Adrenal gland (tissue), 12 donors: Measurements from ENCODE around the gene RALGDS. TPM values are rescaled to one million over a fixed set of nuclear protein-coding genes. Genes with fewer than 3 reads are reported as not detected.

ENCODE experiments used
- DNase-seq, 7 donors: peaks; one replicate each; pipeline ENCODE4 v3.0.0-alpha.2; 2019 to 2020
- H3K27ac ChIP-seq, 5 donors: fragments of 200-600 bp; sonication (generic) in 4 of 5; 1 replicate in 3 of 5; 2 replicates in 2 of 5; pipeline versions ENCODE4 v1.5.1 to v1.8.0; 2016 to 2020; ENCODE audit warnings: mild to moderate bottlenecking in 1 of 5
- H3K27me3 ChIP-seq: fragments of 200-600 bp; 2 replicates; pipeline ENCODE4 v1.8.0; 2021
- H3K36me3 ChIP-seq, 2 donors: fragments of 200-600 bp; replicated peaks in 1 of 2; 1 replicate in 1 of 2; 2 replicates in 1 of 2; pipeline versions ENCODE4 v1.5.1 to v1.8.0; 2018 to 2022
- H3K4me1 ChIP-seq, 2 donors: fragments of 200-600 bp; replicated peaks in 1 of 2; 1 replicate in 1 of 2; 2 replicates in 1 of 2; pipeline versions ENCODE4 v1.5.1 to v1.8.0; 2018 to 2021
- H3K4me3 ChIP-seq, 4 donors: fragments of 200-600 bp; sonication (generic) in 3 of 4; one replicate each; pipeline ENCODE4 v1.5.1; 2016 to 2018
- H3K9me3 ChIP-seq, 3 donors: fragments of 200-600 bp; sonication (generic) in 1 of 3; replicated peaks in 1 of 3; 1 replicate in 2 of 3; 2 replicates in 1 of 3; pipeline versions ENCODE4 v1.5.1 to v1.8.0; 2016 to 2021
- POLR2A ChIP-seq, 2 donors: fragments of 450-650 bp; IDR thresholded peaks; one replicate each; pipeline ENCODE4 v1.6.1; 2017; ENCODE audit warnings: antibody characterized with exemption in 2 of 2, mild to moderate bottlenecking in 2 of 2, moderate library complexity in 1 of 2
- WGBS, 4 donors: extraction: QIAGEN DNeasy Blood & Tissue Kit in 2 of 4; methylation state at CpG; one replicate each; pipeline versions ENCODE4 v1.1.5 to v1.1.7; 2013 to 2017; 5-methylcytosine and 5-hydroxymethylcytosine counted together
- intact Hi-C, 2 donors: fragments of 100-400 bp; cut with DNase I; formaldehyde crosslinking; loops; one replicate each; pipeline versions ENCODE4 v1.14.1 to v1.15.0; 2022 to 2023
- polyA plus RNA-seq, 3 donors: library from polyadenylated mRNA; stranded (reverse); fragments of 200-250 nt in 2 of 3; fragments of 350-450 nt in 1 of 3; fragmentation: Illumina TruSeq in 1 of 3; extraction: RNeasy Lipid Tissue Mini Kit (QIAGEN cat#74804) in 1 of 3; gene quantifications; one replicate each; pipeline ENCODE4 v1.2.3, GENCODE V29; 2013 to 2014
- total RNA-seq, 9 donors: library from RNA; depleted of rRNA in 4 of 9; stranded (reverse); fragments of >200 nt in 4 of 9; fragments of 120-200 nt in 1 of 9; fragmentation: NEBNext Ultra II Directional in 1 of 9; extraction: Animal tissue kit (Norgen Biotek cat#: 25700) in 1 of 9; gene quantifications; one replicate each; pipeline versions ENCODE4 v1.1.0 to v1.2.4, GENCODE V29; 2013 to 2023
- TF ChIP-seq, protein P1 (sequence below), 6 experiments: fragments of 450-650 bp in 4 of 6; fragments of 200-600 bp in 2 of 6; sonication (generic) in 1 of 6; IDR thresholded peaks; 1 replicate in 5 of 6; 2 replicates in 1 of 6; pipeline versions ENCODE4 v1.5.1 to v1.8.0; 2016 to 2021; ENCODE audit warnings: antibody characterized with exemption in 6 of 6, mild to moderate bottlenecking in 2 of 6, moderate library complexity in 1 of 6
- donor health status: healthy with polysubstance abuse.
- donor health status: Bipolar disorder and iron deficiency.
- donor health status: DM: yes; HTN: yes; CAD: no.
- donor health status: DM: no; HTN: no; CAD: no.
- donor health status: DM: no; HTN: no; CAD: no.
- donor health status: DM: yes; HTN: yes; CAD: no.

Gene RALGDS
- total and polyA plus RNA-seq, 12 donors, result 21.3 to 170 (median 67.5) TPM

DNA sequence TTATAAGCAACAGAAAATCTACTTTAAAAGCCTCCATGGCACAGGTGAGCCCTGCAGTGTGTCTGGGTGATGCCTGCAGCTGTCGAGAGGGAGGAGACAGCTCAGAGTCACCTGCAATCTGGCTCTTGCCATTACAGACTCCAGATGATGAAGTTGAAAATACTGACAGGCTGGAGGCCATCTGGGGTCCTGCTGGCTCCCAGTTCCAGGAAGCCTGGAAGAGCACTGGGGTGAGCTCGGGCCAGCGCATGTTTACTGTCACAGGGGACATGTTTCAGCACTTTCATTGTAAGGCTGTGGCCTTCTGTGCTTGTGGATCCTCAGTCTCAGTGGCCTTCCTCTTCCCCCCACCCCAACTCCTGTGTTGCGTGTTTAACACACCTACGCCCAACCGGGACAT, 30.9 kb downstream of the RALGDS start:
- Histone ChIP-seq H3K27me3 (no peaks in the 10 kb centered on the region), H3K36me3 (no peaks in the 10 kb centered on the region), H3K27ac (no peak overlapping the region), H3K9me3 (no peaks in the 10 kb centered on the region), H3K4me3 (no peak overlapping the region), H3K4me1 (no peaks in the 10 kb centered on the region)
- WGBS, 4 donors, result 62 to 94% (median 82%) methylated on average over 5 to 6 of the region's 6 CpGs
- TF ChIP-seq, protein P1, sequence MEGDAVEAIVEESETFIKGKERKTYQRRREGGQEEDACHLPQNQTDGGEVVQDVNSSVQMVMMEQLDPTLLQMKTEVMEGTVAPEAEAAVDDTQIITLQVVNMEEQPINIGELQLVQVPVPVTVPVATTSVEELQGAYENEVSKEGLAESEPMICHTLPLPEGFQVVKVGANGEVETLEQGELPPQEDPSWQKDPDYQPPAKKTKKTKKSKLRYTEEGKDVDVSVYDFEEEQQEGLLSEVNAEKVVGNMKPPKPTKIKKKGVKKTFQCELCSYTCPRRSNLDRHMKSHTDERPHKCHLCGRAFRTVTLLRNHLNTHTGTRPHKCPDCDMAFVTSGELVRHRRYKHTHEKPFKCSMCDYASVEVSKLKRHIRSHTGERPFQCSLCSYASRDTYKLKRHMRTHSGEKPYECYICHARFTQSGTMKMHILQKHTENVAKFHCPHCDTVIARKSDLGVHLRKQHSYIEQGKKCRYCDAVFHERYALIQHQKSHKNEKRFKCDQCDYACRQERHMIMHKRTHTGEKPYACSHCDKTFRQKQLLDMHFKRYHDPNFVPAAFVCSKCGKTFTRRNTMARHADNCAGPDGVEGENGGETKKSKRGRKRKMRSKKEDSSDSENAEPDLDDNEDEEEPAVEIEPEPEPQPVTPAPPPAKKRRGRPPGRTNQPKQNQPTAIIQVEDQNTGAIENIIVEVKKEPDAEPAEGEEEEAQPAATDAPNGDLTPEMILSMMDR (IDR thresholded peaks at IDR 0.05), result no peak
- no peak for TF ChIP-seq POLR2A (IDR thresholded peaks at IDR 0.05)
- DNase-seq, result no peak
- intact Hi-C loops, result loop anchor here in 1 of 2 donors (10.0 kb wide), 1 partner anchor 45 kb away; no protein-coding TSS in a partner anchor

DNA sequence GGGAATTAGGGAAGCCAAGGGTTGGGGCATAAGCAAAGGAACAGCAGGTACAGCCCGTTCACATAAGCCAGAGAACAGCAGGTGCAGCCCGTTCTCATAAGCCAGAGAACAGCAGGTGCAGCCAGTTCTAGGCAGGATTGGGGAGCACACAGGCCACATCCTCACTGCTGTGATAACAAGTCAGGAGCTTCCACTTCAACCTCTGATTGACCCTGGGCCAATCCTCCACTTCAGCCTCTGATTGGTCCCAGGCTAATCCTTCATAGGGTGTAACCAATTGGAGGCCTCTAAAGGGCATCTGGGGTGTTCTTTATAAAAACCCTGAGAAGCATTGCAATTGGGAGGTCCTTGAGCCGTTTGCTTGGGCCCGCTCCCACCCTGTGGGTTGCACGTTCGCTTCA, 31.8 kb downstream of the RALGDS start:
- Histone ChIP-seq H3K4me3 (no peak overlapping the region), H3K27me3 (no peaks in the 10 kb centered on the region), H3K9me3 (no peaks in the 10 kb centered on the region), H3K36me3 (no peaks in the 10 kb centered on the region), H3K4me1 (no peaks in the 10 kb centered on the region), H3K27ac (no peak overlapping the region)
- intact Hi-C loops, result no loop called here
- no peak for TF ChIP-seq POLR2A (IDR thresholded peaks at IDR 0.05)
- TF ChIP-seq, protein P1 (IDR thresholded peaks at IDR 0.05), result no peak
- 82 to 91% (median 90%) methylated on average over 6 of the region's 6 CpGs for WGBS, 4 donors
- DNase-seq, result no peak

DNA sequence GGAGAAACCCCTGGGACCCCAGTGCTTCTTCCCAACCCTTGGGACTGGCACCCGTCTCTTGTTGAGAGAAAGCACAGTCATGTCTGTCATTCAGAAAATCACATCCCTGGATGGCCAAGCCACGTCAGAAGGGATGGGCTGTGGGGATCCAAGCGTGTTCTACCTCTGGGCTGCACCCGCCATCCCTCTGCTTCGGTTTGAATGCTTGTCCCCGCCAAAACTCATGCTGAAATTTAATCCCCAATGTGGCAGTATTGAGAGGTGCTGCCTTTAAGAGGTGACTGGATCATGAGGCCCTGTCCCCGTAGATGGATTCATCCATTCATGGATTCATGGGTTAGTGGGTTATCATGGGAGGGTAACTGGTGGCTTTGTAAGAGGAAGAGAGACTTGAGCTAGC, 32.3 kb downstream of the RALGDS start:
- Histone ChIP-seq H3K9me3 (no peaks in the 10 kb centered on the region), H3K4me3 (no peak overlapping the region), H3K27me3 (no peaks in the 10 kb centered on the region), H3K36me3 (no peaks in the 10 kb centered on the region), H3K4me1 (no peaks in the 10 kb centered on the region), H3K27ac (no peak overlapping the region)
- WGBS, 4 donors, result 92 to 98% (median 94%) methylated on average over 6 to 7 of the region's 7 CpGs
- intact Hi-C loops, result no loop called here
- TF ChIP-seq POLR2A (IDR thresholded peaks at IDR 0.05), result no peak
- TF ChIP-seq, protein P1 (IDR thresholded peaks at IDR 0.05), result no peak
- DNase-seq, result no peak

- TF ChIP-seq POLR2A (IDR thresholded peaks at IDR 0.05), result no peak
- TF ChIP-seq, protein P1 (IDR thresholded peaks at IDR 0.05), result no peak
- no peaks in the 10 kb centered on the region for H3K4me1 ChIP-seq
- intact Hi-C loops, result no loop called here
- H3K27ac ChIP-seq, result no peak overlapping the region
- no peaks in the 10 kb centered on the region for H3K9me3 ChIP-seq
- no peak overlapping the region for H3K4me3 ChIP-seq
- no peaks in the 10 kb centered on the region for H3K27me3 ChIP-seq
- 73 to 98% (median 93%) methylated on average over 3 to 10 of the region's 10 CpGs for WGBS, 4 donors
- no peaks in the 10 kb centered on the region for H3K36me3 ChIP-seq
- DNase-seq, result no peak
Observed at GRCh38 chr9:133088146-133088750, 32.8 kb downstream of the RALGDS start.
